ENCODE data around the gene HINFP. TPM values are rescaled to one million over a fixed set of nuclear protein-coding genes. Genes with fewer than 3 reads are reported as not detected.

HINFP gene
- total RNA-seq, 6 experiments from 2014 or later = 9.9 to 13.4 (median 11.3) TPM

- no peak within 1 kb of the TSS for H3K27ac Mint-ChIP-seq
- DNase-seq = no peak
- H3K27me3 Mint-ChIP-seq (ENCODE audit: insufficient read depth) = peaks cover 44% of the 10 kb centered on the region
- H3K4me1 Mint-ChIP-seq (ENCODE audit: low read depth) = peaks cover 14% of the 10 kb centered on the region
- no peaks in the 10 kb centered on the region for H3K36me3 Mint-ChIP-seq (ENCODE audit: low read depth)
- peak within 1 kb of the TSS; percentile 81 for H3K4me3 Mint-ChIP-seq
- TF ChIP-seq CTCF (IDR thresholded peaks at IDR 0.05) = no peak
- no peaks in the 10 kb centered on the region for H3K9me3 Mint-ChIP-seq
Observed at GRCh38 chr11:119149018-119149785, 27.8 kb downstream of the HINFP start, which contains the start of gene ABCG4. Gene ABCG4, plus strand, starts transcription at chr11:119149052. Its CDS starts 914 bp downstream, at chr11:119149966.

GRCh38 chr11:119149786-119150275 is 28.5 kb downstream of the HINFP start:
- Mint-ChIP-seq H3K27ac (no peak overlapping the region), H3K27me3 (ENCODE audit: insufficient read depth) (peaks cover 51% of the 10 kb centered on the region), H3K36me3 (ENCODE audit: low read depth) (no peaks in the 10 kb centered on the region), H3K4me3 (peak overlapping the region; percentile 37; the same call in 1 of the 2 replicates), H3K9me3 (no peaks in the 10 kb centered on the region), H3K4me1 (ENCODE audit: low read depth) (peaks cover 9% of the 10 kb centered on the region)
- DNase-seq = no peak
- TF ChIP-seq CTCF (IDR thresholded peaks at IDR 0.05) = no peak

GRCh38 chr11:119152043-119152442 is 30.7 kb downstream of the HINFP start:
- DNase-seq = no peak
- peaks cover 56% of the 10 kb centered on the region for H3K27me3 Mint-ChIP-seq (ENCODE audit: insufficient read depth)
- no peak for TF ChIP-seq CTCF (IDR thresholded peaks at IDR 0.05)
- no peaks in the 10 kb centered on the region for H3K36me3 Mint-ChIP-seq (ENCODE audit: low read depth)
- no peak overlapping the region for H3K4me3 Mint-ChIP-seq
- H3K4me1 Mint-ChIP-seq (ENCODE audit: low read depth) = no peaks in the 10 kb centered on the region
- no peak overlapping the region for H3K27ac Mint-ChIP-seq
- no peaks in the 10 kb centered on the region for H3K9me3 Mint-ChIP-seq

- no peaks in the 10 kb centered on the region for H3K4me1 Mint-ChIP-seq (ENCODE audit: low read depth)
- H3K27ac Mint-ChIP-seq = no peak overlapping the region
- H3K9me3 Mint-ChIP-seq = no peaks in the 10 kb centered on the region
- DNase-seq = no peak
- H3K4me3 Mint-ChIP-seq = no peak overlapping the region
- H3K27me3 Mint-ChIP-seq (ENCODE audit: insufficient read depth) = peaks cover 52% of the 10 kb centered on the region
- TF ChIP-seq CTCF (IDR thresholded peaks at IDR 0.05) = no peak
- H3K36me3 Mint-ChIP-seq (ENCODE audit: low read depth) = no peaks in the 10 kb centered on the region
Observed at GRCh38 chr11:119152604-119153003, 31.2 kb downstream of the HINFP start.

GRCh38 chr11:119153049-119153818 is 31.9 kb downstream of the HINFP start:
- TF ChIP-seq CTCF (IDR thresholded peaks at IDR 0.05) = peak; percentile 44
- Mint-ChIP-seq H3K27me3 (ENCODE audit: insufficient read depth) (peaks cover 46% of the 10 kb centered on the region), H3K9me3 (no peaks in the 10 kb centered on the region), H3K36me3 (ENCODE audit: low read depth) (no peaks in the 10 kb centered on the region), H3K4me3 (no peak overlapping the region), H3K27ac (no peak overlapping the region), H3K4me1 (ENCODE audit: low read depth) (no peaks in the 10 kb centered on the region)
- DNase-seq = no peak

Data from HFFc6 (cell line).